ENCODE data around the gene STK39. TPM values are rescaled to one million over a fixed set of nuclear protein-coding genes. Genes with fewer than 3 reads are reported as not detected.

The STK39 gene
- total and polyA plus RNA-seq, 2 of the 4 experiments (the other 2 are of a cell fraction) = 11.8 to 16.4 TPM

GRCh38 chr2:168246072-168246482 is 1.3 kb downstream of the STK39 start:
- H3K27ac ChIP-seq (ENCODE audit: insufficient read depth, low read length) = peak overlapping the region; percentile 56
- H2BK120ac ChIP-seq (ENCODE audit: low read depth, low read length) = peak overlapping the region; percentile 20
- BruUV-seq (replicated peaks) = no TSS peak
- peak overlapping the region; percentile 92 for H3K4me2 ChIP-seq (ENCODE audit: low read depth, low read length)
- peaks cover 27% of the 10 kb centered on the region for H4K20me1 ChIP-seq (ENCODE audit: insufficient read depth, low read length)
- peak overlapping the region; percentile 74 for H3K23ac ChIP-seq (ENCODE audit: low read depth, low read length)
- 39% methylated on average over 5 of the region's 11 CpGs; no CpG with 5 or more reads in 1 of the 2 experiments for WGBS, 2 experiments (ENCODE audit: extremely low coverage in 2 of 2, insufficient read length in 1 of 2)
- dilution Hi-C loops (cut with HindIII; ENCODE audit: low sequenced_read_pairs, unreplicated experiment) = no loop called here
- peak overlapping the region; percentile 81 for H2BK5ac ChIP-seq (ENCODE audit: low read depth, low read length, poor library complexity, severe bottlenecking)
- peaks cover 22 to 47% of the 10 kb centered on the region in 2 experiments for H3K79me1 ChIP-seq (ENCODE audit: low read depth in 1 of 2, low read length in 2 of 2)
- in situ Hi-C loops (cut with MboI; ENCODE audit: low sequenced_read_pairs) = no loop called here
- peak overlapping the region; percentile 82 for H2AFZ ChIP-seq (replicated peaks; ENCODE audit: low read length, poor library complexity)
- TF ChIP-seq CEBPB (IDR thresholded peaks at IDR 0.05; ENCODE audit: low read depth, low read length) (no peak), BHLHE40 (IDR thresholded peaks at IDR 0.05; ENCODE audit: low read depth, low read length) (no peak), CHD1 (IDR thresholded peaks at IDR 0.05; ENCODE audit: low read depth, low read length) (no peak), FOS (IDR thresholded peaks at IDR 0.05; ENCODE audit: low read depth, low read length) (no peak), RFX5 (IDR thresholded peaks at IDR 0.05; ENCODE audit: low read depth, low read length) (no peak), MXI1 (IDR thresholded peaks at IDR 0.05; ENCODE audit: borderline replicate concordance, low read depth, low read length) (no peak), MAZ (IDR thresholded peaks at IDR 0.05; ENCODE audit: borderline replicate concordance, low read depth, low read length) (no peak), RAD21 (IDR thresholded peaks at IDR 0.05; ENCODE audit: low read length) (no peak)
- DNase-seq (no peak), ATAC-seq (ENCODE audit: low read depth) (no peak)
- H3K4me1 ChIP-seq (ENCODE audit: control insufficient read depth, insufficient read depth, low read length) = peaks cover 13% of the 10 kb centered on the region
- H2AK5ac ChIP-seq (ENCODE audit: low read depth, low read length) = peak overlapping the region; percentile 74; the same call in 1 of the 2 replicates
- H3K9me1 ChIP-seq (ENCODE audit: insufficient read depth, low read length) = peaks cover 13% of the 10 kb centered on the region
- H3K36me3 ChIP-seq (ENCODE audit: control insufficient read depth, insufficient read depth, low read length) = no peaks in the 10 kb centered on the region
- peak overlapping the region; percentile 48 for H3K56ac ChIP-seq (ENCODE audit: extremely low read depth, insufficient read depth, low read length)
- peak overlapping the region; percentile 14 for H4K91ac ChIP-seq (ENCODE audit: insufficient read depth, low read depth, low read length)
- peak overlapping the region; percentile 90 for H3K9ac ChIP-seq (ENCODE audit: low read depth, low read length)
- no peaks in the 10 kb centered on the region for H3K9me3 ChIP-seq (ENCODE audit: control insufficient read depth, insufficient read depth, low read length)
- H2AK9ac ChIP-seq (replicated peaks; ENCODE audit: low read depth, low read length, poor library complexity) = peak overlapping the region; percentile 45
- peak overlapping the region; percentile 28 to 50; a peak in 2 of 4 replicates for H4K8ac ChIP-seq (ENCODE audit: low read depth in 2 of 2, low read length in 2 of 2)
- H3K4me3 ChIP-seq (ENCODE audit: insufficient read depth, low read depth, low read length) = peak overlapping the region; percentile 77
- peak overlapping the region; percentile 6 for H2BK20ac ChIP-seq (ENCODE audit: low read depth, low read length)
- no peak overlapping the region for H4K5ac ChIP-seq (ENCODE audit: low read depth, low read length)
- ChIA-PET POLR2A (ENCODE audit: unreplicated experiment) (no interaction called here), CTCF (interaction anchor here (0.7 kb wide), 1 partner anchor 174 kb away, joined by 3 read pairs; no protein-coding TSS in a partner anchor)
- H3K18ac ChIP-seq (ENCODE audit: low read depth, low read length) = peak overlapping the region; percentile 36
- no peaks in the 10 kb centered on the region for H3K27me3 ChIP-seq (ENCODE audit: control insufficient read depth, insufficient read depth, low read length)
- peak overlapping the region; percentile 73 for H3K4ac ChIP-seq (ENCODE audit: low read depth, low read length)
- intact Hi-C loops (cut with micrococcal nuclease) = loop anchor here (1.0 to 10.0 kb wide), 5 partner anchors 34 to 511 kb away; partner anchors contain the start of gene CERS6
- peak overlapping the region; percentile 23; the same call in 1 of the 3 replicates for H2BK15ac ChIP-seq (ENCODE audit: low read depth, low read length)
- H3K14ac ChIP-seq (replicated peaks; ENCODE audit: low read depth, low read length) = peak overlapping the region; percentile 73
